ENCODE results near the gene RGS8.

GRCh38 chr1:182643699-182644098, 40.7 kb downstream of the RGS8 start:
- TF ChIP-seq POLR2A (IDR thresholded peaks at IDR 0.05; ENCODE audit: low read depth, low read length) (no peak), SIN3A (IDR thresholded peaks at IDR 0.05; ENCODE audit: low read depth, low read length) (no peak), CTCF (IDR thresholded peaks at IDR 0.05 in 2 of 3, conservative IDR thresholded peaks at IDR 0.05 in 1 of 3; ENCODE audit: control insufficient read depth in 2 of 3, extremely low read depth in 1 of 3, insufficient read depth in 1 of 3, low read depth in 3 of 3, low read length in 3 of 3) (no peak), PRDM15 (CRISPR knock-in tag; IDR thresholded peaks at IDR 0.05) (no peak), JUND (IDR thresholded peaks at IDR 0.05; ENCODE audit: low read depth, low read length) (no peak), RAD21 (IDR thresholded peaks at IDR 0.05; ENCODE audit: insufficient read depth, low read depth, low read length) (no peak), E2F8 (IDR thresholded peaks at IDR 0.05; ENCODE audit: low read depth, partially characterized antibody) (no peak), ZBTB11 (CRISPR knock-in tag; IDR thresholded peaks at IDR 0.05) (no peak), SMAD1 (IDR thresholded peaks at IDR 0.05; ENCODE audit: low read depth, partially characterized antibody) (no peak), RELB (IDR thresholded peaks at IDR 0.05; ENCODE audit: low read depth) (no peak)

All from GM12878 (cell line).